ENCODE data around the gene MACROD2.

DNA sequence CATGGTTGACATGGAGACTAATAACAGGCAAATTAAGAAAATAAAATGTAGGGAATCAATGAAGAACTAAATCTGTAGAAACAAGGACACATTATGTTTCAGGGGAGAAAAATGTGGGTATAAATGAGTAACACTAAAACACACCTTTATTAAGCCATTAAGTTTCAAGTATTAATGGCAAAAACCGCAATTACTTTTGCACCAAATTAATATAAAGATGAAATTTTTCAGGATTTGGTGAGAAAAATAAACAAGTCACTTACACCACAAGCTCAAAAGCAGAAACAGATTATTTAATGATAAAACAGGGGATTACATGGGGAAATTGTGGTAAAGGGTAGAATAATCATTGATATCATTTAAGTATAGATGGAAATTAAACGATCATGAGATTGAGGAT lies 1135.9 kb downstream of the MACROD2 start:
- TF ChIP-seq, protein P1, sequence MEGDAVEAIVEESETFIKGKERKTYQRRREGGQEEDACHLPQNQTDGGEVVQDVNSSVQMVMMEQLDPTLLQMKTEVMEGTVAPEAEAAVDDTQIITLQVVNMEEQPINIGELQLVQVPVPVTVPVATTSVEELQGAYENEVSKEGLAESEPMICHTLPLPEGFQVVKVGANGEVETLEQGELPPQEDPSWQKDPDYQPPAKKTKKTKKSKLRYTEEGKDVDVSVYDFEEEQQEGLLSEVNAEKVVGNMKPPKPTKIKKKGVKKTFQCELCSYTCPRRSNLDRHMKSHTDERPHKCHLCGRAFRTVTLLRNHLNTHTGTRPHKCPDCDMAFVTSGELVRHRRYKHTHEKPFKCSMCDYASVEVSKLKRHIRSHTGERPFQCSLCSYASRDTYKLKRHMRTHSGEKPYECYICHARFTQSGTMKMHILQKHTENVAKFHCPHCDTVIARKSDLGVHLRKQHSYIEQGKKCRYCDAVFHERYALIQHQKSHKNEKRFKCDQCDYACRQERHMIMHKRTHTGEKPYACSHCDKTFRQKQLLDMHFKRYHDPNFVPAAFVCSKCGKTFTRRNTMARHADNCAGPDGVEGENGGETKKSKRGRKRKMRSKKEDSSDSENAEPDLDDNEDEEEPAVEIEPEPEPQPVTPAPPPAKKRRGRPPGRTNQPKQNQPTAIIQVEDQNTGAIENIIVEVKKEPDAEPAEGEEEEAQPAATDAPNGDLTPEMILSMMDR (optimal IDR thresholded peaks at IDR 0.05 in 1 of 3, IDR thresholded peaks at IDR 0.05 in 1 of 3, conservative IDR thresholded peaks at IDR 0.05 in 1 of 3; ENCODE audit: extremely low read depth in 1 of 3, insufficient read depth in 2 of 3, low read length in 3 of 3), result no peak
- no peak for TF ChIP-seq EZH2 (IDR thresholded peaks at IDR 0.05; ENCODE audit: low read length)
